GM12878 (cell line): Measurements from ENCODE around the gene TGFBR3. TPM values are rescaled to one million over a fixed set of nuclear protein-coding genes. Genes with fewer than 3 reads are reported as not detected.

Experiments
- ATAC-seq: fragments of 200-7000 bp; cut with Tn5 transposase; 3 replicates; pipeline ENCODE4 v1.9.1; 2020; ENCODE audit warnings: mild to moderate bottlenecking, moderate library complexity
- BruUV-seq: library from RNA; stranded (reverse); fragments of 400-500 nt; replicated peaks from 2 replicates; lab custom pipeline; 2021; lab: Mats Ljungman, UMichigan
- CTCF ChIA-PET: fragments of 300-600 bp; sonication (Branson Sonifier 250); formaldehyde crosslinking; extraction: SDS; loops from one replicate; lab custom pipeline; 2021; ENCODE audit warnings: inconsistent platforms; lab: Yijun Ruan, JAX
- POLR2A ChIA-PET: fragments of 350-600 bp; formaldehyde crosslinking; extraction: SDS; loops from one replicate; lab custom pipeline; 2021; ENCODE audit warnings: inconsistent platforms; lab: Charles Lee
- RAD21 ChIA-PET: fragments of 300-600 bp; sonication (Branson Sonifier 250); formaldehyde crosslinking; loops from one replicate; lab custom pipeline; 2023; ENCODE audit warnings: antibody characterized with exemption; ENCODE audit not compliant: unreplicated experiment; lab: Charles Lee
- SMC1A ChIA-PET: fragments of 300-600 bp; sonication (Branson Sonifier 250); formaldehyde crosslinking; loops from one replicate; lab custom pipeline; 2023; ENCODE audit not compliant: unreplicated experiment, uncharacterized antibody; lab: Charles Lee
- DNase-seq: peaks from one replicate; pipeline ENCODE4 v3.0.0-alpha.2; 2011; ENCODE audit warnings: low read depth, low spot score
- FAIRE-seq: peaks from 3 replicates; lab custom pipeline; 2011; peaks lifted over from hg19 to GRCh38; lab: Jason Lieb, UNC
- H2AFZ ChIP-seq: 2 replicates; pipeline ENCODE4 v1.6.0; 2011; ENCODE audit warnings: low read depth, low read length, control low read depth; ENCODE audit not compliant: control insufficient read depth
- H3K27ac ChIP-seq: 2 replicates; pipeline ENCODE4 v1.5.1; 2011; ENCODE audit warnings: control low read depth; ENCODE audit not compliant: control insufficient read depth, insufficient read depth
- H3K27me3 ChIP-seq, 2 experiments: replicated peaks in 1 of 2; 2 replicates each; pipeline versions ENCODE4 v1.6.0 to v1.6.1; 2011; ENCODE audit warnings: low read length in 1 of 2; ENCODE audit not compliant: control insufficient read depth in 2 of 2, insufficient read depth in 2 of 2
- H3K36me3 ChIP-seq, 2 experiments: 2 replicates each; pipeline ENCODE4 v1.5.1; 2011; ENCODE audit warnings: low read length in 1 of 2; ENCODE audit not compliant: control insufficient read depth in 2 of 2, insufficient read depth in 2 of 2
- H3K4me1 ChIP-seq: 2 replicates; pipeline ENCODE4 v1.6.1; 2011; ENCODE audit warnings: mild to moderate bottlenecking, low read length, moderate library complexity, mixed read lengths; ENCODE audit not compliant: control insufficient read depth, insufficient read depth
- H3K4me2 ChIP-seq: 2 replicates; pipeline ENCODE4 v1.6.0; 2011; ENCODE audit warnings: control low read depth; ENCODE audit not compliant: control insufficient read depth, insufficient read depth
- H3K4me3 ChIP-seq: fragments of 200-600 bp; sonication (generic); 2 replicates; pipeline ENCODE4 v1.5.1; 2016
- H3K79me2 ChIP-seq: 2 replicates; pipeline ENCODE4 v1.6.0; 2011; ENCODE audit warnings: low read length; ENCODE audit not compliant: control insufficient read depth, insufficient read depth
- H3K9ac ChIP-seq: 2 replicates; pipeline ENCODE4 v1.8.0; 2011; ENCODE audit warnings: low read length, control low read depth, mixed read lengths; ENCODE audit not compliant: control insufficient read depth, insufficient read depth
- H3K9me3 ChIP-seq: replicated peaks from 3 replicates; pipeline ENCODE4 v1.5.1; 2011; ENCODE audit warnings: mild to moderate bottlenecking, low read length; ENCODE audit not compliant: control insufficient read depth, insufficient read depth
- H4K20me1 ChIP-seq: 2 replicates; pipeline ENCODE4 v1.6.0; 2011; ENCODE audit not compliant: control insufficient read depth, insufficient read depth
- BCL11A ChIP-seq: IDR thresholded peaks from 2 replicates; pipeline ENCODE4 v1.6.1; 2011; ENCODE audit warnings: low read depth, low read length
- CBX5 ChIP-seq: sonication (generic); IDR thresholded peaks from 2 replicates; pipeline ENCODE4 v1.6.1; 2016; ENCODE audit warnings: low read depth, moderate library complexity, mild to moderate bottlenecking, inconsistent platforms
- MXI1 ChIP-seq: fragments of 150-350 bp; IDR thresholded peaks from 2 replicates; pipeline ENCODE4 v1.6.1; 2011; ENCODE audit warnings: low read depth, mild to moderate bottlenecking, inconsistent platforms, low read length, improper control_type of control experiment
- NR2C2 ChIP-seq: IDR thresholded peaks from 2 replicates; pipeline ENCODE4 v1.6.1; 2011; ENCODE audit warnings: borderline replicate concordance, low read depth; ENCODE audit not compliant: control insufficient read depth, insufficient read length
- SPI1 ChIP-seq: IDR thresholded peaks from 2 replicates; pipeline ENCODE4 v1.6.1; 2011; ENCODE audit warnings: low read depth, mild to moderate bottlenecking, low read length, moderate library complexity, borderline replicate concordance; ENCODE audit not compliant: insufficient read depth
- TBL1XR1 ChIP-seq: IDR thresholded peaks from 2 replicates; pipeline ENCODE4 v1.6.1; 2012; ENCODE audit warnings: low read depth, low read length, improper control_type of control experiment
- YY1 ChIP-seq: IDR thresholded peaks from 2 replicates; pipeline ENCODE4 v1.6.1; 2011; ENCODE audit warnings: low read depth, mild to moderate bottlenecking, low read length
- WGBS: methylation state at CpG from one replicate; pipeline ENCODE4 v1.1.6; 2016; ENCODE audit warnings: low lambda C conversion rate; ENCODE audit not compliant: insufficient replicate concordance, insufficient coverage; ENCODE audit errors: missing lambda C conversion rate; 5-methylcytosine and 5-hydroxymethylcytosine counted together
- in situ Hi-C: fragments of 300-500 bp; cut with MboI; formaldehyde crosslinking; loops from 9 replicates; pipeline ENCODE4 v1.14.3; 2018; ENCODE audit warnings: mixed read lengths
- intact Hi-C: fragments of 100-400 bp; cut with micrococcal nuclease; formaldehyde crosslinking; loops from one replicate; pipeline ENCODE4 v1.14.2; 2022; ENCODE audit not compliant: unreplicated experiment
- polyA plus RNA-seq, 11 experiments: library from polyadenylated mRNA; depleted of rRNA in 4 of 11; unstranded in 6 of 11; stranded (reverse) in 5 of 11; fragments of >200 nt; fragmentation: Nextera tagmentation in 4 of 11; fragmentation: Illumina TruSeq in 1 of 11; extraction: Ambion mirVana in 4 of 11; extraction: Trizol in 1 of 11; gene quantifications; 1 replicate in 1 of 11; 2 replicates in 10 of 11; pipeline versions ENCODE4 v1.2.1 to v1.2.3, GENCODE V29; 2011 to 2016; ENCODE audit warnings: inconsistent platforms in 2 of 11, missing spikeins in 2 of 11, low read depth in 1 of 11
- total RNA-seq, 4 experiments: library from RNA; depleted of rRNA in 3 of 4; stranded (reverse); fragments of >200 nt in 3 of 4; fragmentation: Illumina TruSeq in 1 of 4; extraction: Trizol in 1 of 4; gene quantifications; 2 replicates each; pipeline versions ENCODE4 v1.2.1 to v1.2.3, GENCODE V29; 2013 to 2021
- TF ChIP-seq, protein P1 (sequence below): IDR thresholded peaks from 2 replicates; pipeline ENCODE4 v1.6.1; 2012; ENCODE audit warnings: low read length, inconsistent platforms

TGFBR3 gene
- total and polyA plus RNA-seq, 10 of the 15 experiments (the other 5 are each of a cell fraction or from before 2014, with no cell fraction given) = 2.7 to 16.5 (median 12.6) TPM

DNA sequence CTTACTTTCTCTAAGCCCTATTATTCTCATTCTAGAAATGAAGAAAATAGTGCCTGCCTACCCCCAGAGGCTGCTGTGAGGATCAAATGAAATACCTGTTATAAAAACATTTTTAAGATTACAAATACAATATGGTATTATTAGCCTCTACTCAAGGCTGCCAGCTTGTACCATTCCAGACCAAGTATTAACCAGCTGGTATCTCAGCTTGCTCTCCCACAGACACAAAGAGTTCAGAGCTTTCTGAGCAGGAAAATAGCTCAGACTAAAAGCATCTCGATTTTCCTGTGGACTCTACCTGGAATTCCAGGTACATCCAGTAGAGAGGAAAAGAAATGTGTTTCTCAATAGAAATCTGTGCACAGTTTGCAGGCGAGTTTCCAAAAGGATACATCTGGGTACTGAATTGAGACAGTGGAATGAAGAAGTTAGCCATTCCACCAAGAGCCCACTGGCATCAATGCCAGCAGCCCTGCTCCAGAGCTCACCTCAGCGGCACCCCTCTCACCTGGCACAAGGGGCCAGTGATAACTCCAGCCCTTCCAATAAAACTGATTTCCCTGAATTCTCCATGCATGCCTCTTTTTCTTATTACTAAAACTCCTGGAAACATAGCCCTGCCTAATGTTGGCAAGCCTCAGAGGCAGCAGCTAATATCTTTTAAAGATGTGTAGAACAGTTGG is 31.0 kb downstream of the TGFBR3 start:
- no peak overlapping the region for H3K9ac ChIP-seq
- 29% methylated on average over 3 of the region's 3 CpGs for WGBS
- no peak overlapping the region for H3K27ac ChIP-seq
- no peak for TF ChIP-seq SPI1
- no peak for TF ChIP-seq YY1
- TF ChIP-seq TBL1XR1 = no peak
- no peak for TF ChIP-seq NR2C2
- no peak for TF ChIP-seq CBX5
- TF ChIP-seq, protein P1, sequence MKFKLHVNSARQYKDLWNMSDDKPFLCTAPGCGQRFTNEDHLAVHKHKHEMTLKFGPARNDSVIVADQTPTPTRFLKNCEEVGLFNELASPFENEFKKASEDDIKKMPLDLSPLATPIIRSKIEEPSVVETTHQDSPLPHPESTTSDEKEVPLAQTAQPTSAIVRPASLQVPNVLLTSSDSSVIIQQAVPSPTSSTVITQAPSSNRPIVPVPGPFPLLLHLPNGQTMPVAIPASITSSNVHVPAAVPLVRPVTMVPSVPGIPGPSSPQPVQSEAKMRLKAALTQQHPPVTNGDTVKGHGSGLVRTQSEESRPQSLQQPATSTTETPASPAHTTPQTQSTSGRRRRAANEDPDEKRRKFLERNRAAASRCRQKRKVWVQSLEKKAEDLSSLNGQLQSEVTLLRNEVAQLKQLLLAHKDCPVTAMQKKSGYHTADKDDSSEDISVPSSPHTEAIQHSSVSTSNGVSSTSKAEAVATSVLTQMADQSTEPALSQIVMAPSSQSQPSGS = no peak
- no peak for TF ChIP-seq BCL11A
- TF ChIP-seq MXI1 = no peak
- no TSS peak for BruUV-seq
- H3K36me3 ChIP-seq = no peaks in the 10 kb centered on the region
- no peak overlapping the region for H2AFZ ChIP-seq
- CTCF ChIA-PET = interaction anchor here (0.7 kb wide), 4 partner anchors 285 to 806 kb away, joined by 3 to 4 read pairs (median 3); no protein-coding TSS in a partner anchor
- H3K4me2 ChIP-seq = no peak overlapping the region
- no peaks in the 10 kb centered on the region for H3K4me1 ChIP-seq
- ATAC-seq (no peak), DNase-seq (no peak), FAIRE-seq (no peak)
- H3K4me3 ChIP-seq = no peak overlapping the region
- in situ Hi-C loops = no loop called here
- SMC1A ChIA-PET = no interaction called here
- no peaks in the 10 kb centered on the region for H4K20me1 ChIP-seq
- no peaks in the 10 kb centered on the region for H3K79me2 ChIP-seq
- H3K27me3 ChIP-seq = no peaks in the 10 kb centered on the region
- no peaks in the 10 kb centered on the region for H3K9me3 ChIP-seq
- intact Hi-C loops = no loop called here
- POLR2A ChIA-PET = no interaction called here
- RAD21 ChIA-PET = no interaction called here
